Measurements from ENCODE around the gene CASKIN2.

- no peak for TF ChIP-seq REST (IDR thresholded peaks at IDR 0.05)
- no peak for TF ChIP-seq CTCF (IDR thresholded peaks at IDR 0.05; ENCODE audit: low read depth, low read length, missing input control)
Observed at GRCh38 chr17:75472119-75472518, 43.2 kb downstream of the CASKIN2 start.

Data from liver (tissue), 2 donors.